ENCODE data around the gene ELAPOR2. TPM values are rescaled to one million over a fixed set of nuclear protein-coding genes. Genes with fewer than 3 reads are reported as not detected.

ELAPOR2 gene
- total and polyA plus RNA-seq, 2 of the 13 experiments (the other 11 are each of a cell fraction or from before 2014, with no cell fraction given): 7.8 to 8.4 TPM

DNA sequence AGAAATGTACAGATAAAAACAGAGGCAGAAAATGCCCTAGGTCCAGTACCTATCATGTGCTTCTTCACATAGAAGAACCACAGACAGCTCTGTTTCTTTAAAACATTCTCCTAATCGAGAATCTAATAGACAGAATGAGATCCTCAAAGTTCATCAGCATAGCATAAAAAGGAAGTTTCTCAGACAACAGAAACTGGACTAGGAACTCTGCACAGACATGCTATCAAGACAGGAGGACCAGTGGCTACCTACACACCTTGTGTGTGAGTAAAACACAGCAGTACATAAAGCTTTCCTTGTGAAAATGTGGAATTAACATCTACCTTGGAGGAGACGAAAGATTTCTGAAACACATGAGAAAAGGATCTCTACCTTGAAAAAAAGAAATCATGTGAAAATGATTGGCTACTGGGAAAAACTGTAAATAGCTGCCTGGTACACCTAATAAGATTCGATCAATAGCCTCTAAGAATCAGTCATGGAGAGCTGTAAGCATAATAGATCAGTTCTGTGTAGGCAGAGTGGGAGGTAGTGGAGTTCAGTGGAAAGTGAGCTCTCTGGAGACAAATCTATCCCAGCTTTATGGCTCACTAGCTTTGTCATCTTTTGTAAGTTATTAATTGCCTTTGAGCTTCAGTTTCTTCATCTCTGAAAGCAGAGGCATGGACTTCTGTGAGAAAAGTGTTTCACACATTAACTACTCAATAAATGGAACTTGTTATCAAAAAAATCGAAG is 26.7 kb downstream of the ELAPOR2 start (continued):
- TF ChIP-seq, protein P1, sequence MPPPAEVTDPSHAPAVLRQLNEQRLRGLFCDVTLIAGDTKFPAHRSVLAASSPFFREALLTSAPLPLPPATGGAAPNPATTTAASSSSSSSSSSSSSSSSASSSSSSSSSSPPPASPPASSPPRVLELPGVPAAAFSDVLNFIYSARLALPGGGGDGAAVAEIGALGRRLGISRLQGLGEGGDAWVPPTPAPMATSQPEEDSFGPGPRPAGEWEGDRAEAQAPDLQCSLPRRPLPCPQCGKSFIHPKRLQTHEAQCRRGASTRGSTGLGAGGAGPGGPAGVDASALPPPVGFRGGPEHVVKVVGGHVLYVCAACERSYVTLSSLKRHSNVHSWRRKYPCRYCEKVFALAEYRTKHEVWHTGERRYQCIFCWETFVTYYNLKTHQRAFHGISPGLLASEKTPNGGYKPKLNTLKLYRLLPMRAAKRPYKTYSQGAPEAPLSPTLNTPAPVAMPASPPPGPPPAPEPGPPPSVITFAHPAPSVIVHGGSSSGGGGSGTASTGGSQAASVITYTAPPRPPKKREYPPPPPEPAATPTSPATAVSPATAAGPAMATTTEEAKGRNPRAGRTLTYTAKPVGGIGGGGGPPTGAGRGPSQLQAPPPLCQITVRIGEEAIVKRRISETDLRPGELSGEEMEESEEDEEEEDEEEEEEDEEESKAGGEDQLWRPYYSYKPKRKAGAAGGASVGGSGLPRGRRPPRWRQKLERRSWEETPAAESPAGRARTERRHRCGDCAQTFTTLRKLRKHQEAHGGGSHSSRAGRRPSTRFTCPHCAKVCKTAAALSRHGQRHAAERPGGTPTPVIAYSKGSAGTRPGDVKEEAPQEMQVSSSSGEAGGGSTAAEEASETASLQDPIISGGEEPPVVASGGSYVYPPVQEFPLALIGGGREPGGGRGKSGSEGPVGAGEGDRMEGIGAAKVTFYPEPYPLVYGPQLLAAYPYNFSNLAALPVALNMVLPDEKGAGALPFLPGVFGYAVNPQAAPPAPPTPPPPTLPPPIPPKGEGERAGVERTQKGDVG (CRISPR knock-in tag; IDR thresholded peaks at IDR 0.05; ENCODE audit: borderline replicate concordance): no peak

DNA sequence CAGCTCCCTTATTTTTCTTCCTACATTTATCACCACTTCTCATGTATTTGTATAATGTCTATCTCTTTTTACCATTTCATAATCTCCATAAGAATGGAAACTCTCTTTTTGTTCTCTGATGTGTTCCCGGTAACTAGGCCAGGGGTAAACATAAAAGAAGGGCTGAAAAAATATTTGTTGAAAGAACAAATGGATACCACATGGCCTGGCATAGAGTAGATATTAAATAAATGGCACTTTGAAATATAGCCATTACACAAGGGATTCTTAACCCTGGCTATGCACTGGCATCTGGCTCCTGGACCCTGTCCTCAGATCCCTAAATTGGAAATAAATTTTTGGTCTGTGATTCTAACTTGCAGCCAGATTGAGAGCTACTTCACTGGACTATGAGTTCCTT is 30.4 kb downstream of the ELAPOR2 start:
- ChIA-PET CTCF (ENCODE audit: low intra/inter-chr PET ratio, low total read pairs) (no interaction called here), POLR2A (no interaction called here)

More for the DNA sequence above, 30.4 kb downstream of the ELAPOR2 start:
- in situ Hi-C loops (cut with HindIII; ENCODE audit: extremely low pct_ligation_motif_present, low pct_unique_long_range_greater_than_20kb) (no loop called here), intact Hi-C loops (cut with micrococcal nuclease; ENCODE audit: unreplicated experiment) (no loop called here)
- Histone ChIP-seq H4K20me1 (ENCODE audit: insufficient read depth, low read length) (no peaks in the 10 kb centered on the region), H3K27me3 (ENCODE audit: control insufficient read depth in 1 of 2, insufficient read depth in 2 of 2, low read length in 2 of 2) (no peaks in the 10 kb centered on the region), H3K27ac (ENCODE audit: extremely low read length, insufficient read depth, low read length) (no peak overlapping the region), H3K9ac (ENCODE audit: insufficient read depth, low read depth, low read length) (no peak overlapping the region), H3K36me3 (replicated peaks in 1 of 2; ENCODE audit: control insufficient read depth in 1 of 2, insufficient read depth in 2 of 2, low read length in 2 of 2) (no peaks in the 10 kb centered on the region), H2AFZ (ENCODE audit: low read length) (no peak overlapping the region), H3K9me3 (ENCODE audit: low read length) (no peaks in the 10 kb centered on the region), H3K79me2 (ENCODE audit: insufficient read depth, low read length) (peaks cover 5% of the 10 kb centered on the region), H3K4me1 (ENCODE audit: insufficient read depth, low read length) (no peaks in the 10 kb centered on the region), H3K4me3 (replicated peaks in 1 of 3; ENCODE audit: insufficient read depth in 1 of 3, low read depth in 2 of 3, low read length in 3 of 3) (no peak overlapping the region), H3K4me2 (ENCODE audit: low read depth, low read length) (no peak overlapping the region)
- FAIRE-seq (no peak), ATAC-seq (no peak), DNase-seq (ENCODE audit: low spot score) (no peak)
- 41% methylated on average over 1 of the region's 1 CpG for WGBS (ENCODE audit: low lambda C conversion rate)
- TF ChIP-seq ETV5 (CRISPR knock-in tag; IDR thresholded peaks at IDR 0.05; ENCODE audit: borderline replicate concordance): no peak
- no TSS peak for BruUV-seq (replicated peaks)

Measured in HepG2 (cell line).